Measurements from ENCODE around the gene LMO1. TPM values are rescaled to one million over a fixed set of nuclear protein-coding genes. Genes with fewer than 3 reads are reported as not detected.

The LMO1 gene
- total RNA-seq, 1 experiment from 2014 or later: 0.27 TPM

- TF ChIP-seq MAX (IDR thresholded peaks at IDR 0.05): no peak
- no peak for TF ChIP-seq ZNF274 (IDR thresholded peaks at IDR 0.05; ENCODE audit: low read depth, low read length)
- TF ChIP-seq RAD21 (IDR thresholded peaks at IDR 0.05; ENCODE audit: low read depth): no peak
- no peak for TF ChIP-seq ATF3 (IDR thresholded peaks at IDR 0.05)
- TF ChIP-seq ELF1 (IDR thresholded peaks at IDR 0.05; ENCODE audit: borderline replicate concordance, low read depth): no peak
- TF ChIP-seq TCF7L2 (IDR thresholded peaks at IDR 0.05; ENCODE audit: borderline replicate concordance, extremely low read depth, insufficient read depth, insufficient read length): no peak
- no peak for TF ChIP-seq JUND (IDR thresholded peaks at IDR 0.05)
- no peak for TF ChIP-seq ZBTB33 (IDR thresholded peaks at IDR 0.05; ENCODE audit: extremely low read depth, insufficient replicate concordance, low read length)
- TF ChIP-seq ZFX (IDR thresholded peaks at IDR 0.05): no peak
- TF ChIP-seq REST (IDR thresholded peaks at IDR 0.05; ENCODE audit: low read depth): no peak
- no peak for TF ChIP-seq EGR1 (IDR thresholded peaks at IDR 0.05; ENCODE audit: low read depth)
- no peak for TF ChIP-seq EZH2 (IDR thresholded peaks at IDR 0.05)
- TF ChIP-seq POLR2A (IDR thresholded peaks at IDR 0.05; ENCODE audit: borderline replicate concordance, extremely low read depth, insufficient read depth, insufficient read length): no peak
- TF ChIP-seq SRF (IDR thresholded peaks at IDR 0.05; ENCODE audit: low read depth): no peak
- no peak for TF ChIP-seq POLR2AphosphoS5 (IDR thresholded peaks at IDR 0.05; ENCODE audit: low read depth, low read length)
- no peak for TF ChIP-seq EZH2phosphoT487 (IDR thresholded peaks at IDR 0.05; ENCODE audit: borderline replicate concordance)
- TF ChIP-seq CTCF (IDR thresholded peaks at IDR 0.05 in 2 of 3, conservative IDR thresholded peaks at IDR 0.05 in 1 of 3; ENCODE audit: borderline replicate concordance in 1 of 3, insufficient read depth in 1 of 3, low read depth in 2 of 3, low read length in 2 of 3): no peak
- TF ChIP-seq CEBPB (IDR thresholded peaks at IDR 0.05; ENCODE audit: low read depth): no peak
- no peak for TF ChIP-seq CBX3 (IDR thresholded peaks at IDR 0.05; ENCODE audit: low read depth)
- Histone ChIP-seq H3K36me3 (ENCODE audit: control insufficient read depth in 1 of 2, insufficient read depth in 2 of 2, low read length in 2 of 2) (no peaks in the 10 kb centered on the region), H2AFZ (ENCODE audit: low read depth, low read length, poor library complexity, severe bottlenecking) (no peak overlapping the region), H3K27me3 (ENCODE audit: insufficient read depth, low read length) (no peaks in the 10 kb centered on the region), H3K4me1 (ENCODE audit: control insufficient read depth in 1 of 2, insufficient read depth in 2 of 2, low read length in 2 of 2) (peaks cover 6 to 13% of the 10 kb centered on the region in 2 experiments), H3K4me3 (replicated peaks in 1 of 2; ENCODE audit: low read depth in 1 of 2, low read length in 2 of 2) (no peak overlapping the region), H4K20me1 (ENCODE audit: insufficient read depth) (no peaks in the 10 kb centered on the region), H3K27ac (ENCODE audit: low read depth, low read length) (no peak overlapping the region), H3K4me2 (ENCODE audit: low read length) (no peak overlapping the region), H3K79me2 (ENCODE audit: insufficient read depth, low read length) (no peaks in the 10 kb centered on the region), H3K9ac (ENCODE audit: low read length) (no peak overlapping the region), H3K9me2 (ENCODE audit: insufficient read depth) (no peaks in the 10 kb centered on the region), H3K9me3 (ENCODE audit: control insufficient read depth in 1 of 2, insufficient read depth in 1 of 2, low read depth in 1 of 2, low read length in 2 of 2) (no peaks in the 10 kb centered on the region)
- no peak for ATAC-seq
- no peak for DNase-seq (ENCODE audit: low read depth, low spot score)
- POLR2A ChIA-PET: no interaction called here
- BruUV-seq (replicated peaks): no TSS peak
- intact Hi-C loops (cut with micrococcal nuclease): loop anchor here (10.0 kb wide), 1 partner anchor 725 kb away; no protein-coding TSS in a partner anchor
- CTCF ChIA-PET: interaction anchor here (1.3 to 2.1 kb wide), 3 partner anchors 10 to 337 kb away, joined by 3 to 10 read pairs (median 5); no protein-coding TSS in a partner anchor
- RAD21 ChIA-PET (ENCODE audit: low non-redundant PET in 1 of 2, low total read pairs in 2 of 2, uncharacterized antibody in 2 of 2, unreplicated experiment in 2 of 2): no interaction called here
Observed at GRCh38 chr11:8229299-8230177, 34.1 kb downstream of the LMO1 start.

All from HCT116 (cell line).